Measurements from ENCODE around the gene CEP41. TPM values are rescaled to one million over a fixed set of nuclear protein-coding genes. Genes with fewer than 3 reads are reported as not detected.
A peak's percentile ranks its signal among the peaks of the same experiment; 100 is the strongest.

CEP41 gene
- total and polyA plus RNA-seq, 2 donors from 2014 or later = 8.1 to 12.7 TPM

GRCh38 chr7:130486114-130486953, 45.5 kb upstream of the CEP41 start:
- peak overlapping the region in 1 of 3 donors; percentile 9 for H3K9ac ChIP-seq (ENCODE audit: low read length in 3 of 3)
- no peaks in the 10 kb centered on the region for H3K9me3 ChIP-seq (ENCODE audit: control insufficient read depth in 2 of 3, insufficient read depth in 1 of 3, low read length in 3 of 3)
- FAIRE-seq (no peak), DNase-seq (peak; percentile 64 to 92 (median 71))
- H3K27ac ChIP-seq (ENCODE audit: low read depth in 2 of 2, low read length in 2 of 2) = peak overlapping the region; percentile 2 to 43
- H3K4me3 ChIP-seq (ENCODE audit: low read length in 3 of 3) = peak overlapping the region; percentile 34 to 44 (median 40)
- H3K27me3 ChIP-seq (ENCODE audit: control insufficient read depth, insufficient read depth, low read length) = no peaks in the 10 kb centered on the region
- intact Hi-C loops (cut with DNase I) = no loop called here
- H3K36me3 ChIP-seq (ENCODE audit: control insufficient read depth in 2 of 3, insufficient read depth in 3 of 3, low read length in 3 of 3) = no peaks in the 10 kb centered on the region
- peaks cover 11 to 19% (median 16%) of the 10 kb centered on the region in 3 donors for H3K4me1 ChIP-seq (ENCODE audit: control insufficient read depth in 2 of 3, insufficient read depth in 2 of 3, low read depth in 1 of 3, low read length in 3 of 3)
- TF ChIP-seq CTCF (IDR thresholded peaks at IDR 0.05; ENCODE audit: borderline replicate concordance, extremely low read depth, insufficient read depth) = peak; percentile 60

- Histone ChIP-seq H3K27ac (ENCODE audit: low read depth in 2 of 2, low read length in 2 of 2) (no peak overlapping the region), H3K9ac (ENCODE audit: low read length in 3 of 3) (no peak overlapping the region), H3K36me3 (ENCODE audit: control insufficient read depth in 2 of 3, insufficient read depth in 3 of 3, low read length in 3 of 3) (no peaks in the 10 kb centered on the region), H3K27me3 (ENCODE audit: control insufficient read depth, insufficient read depth, low read length) (no peaks in the 10 kb centered on the region), H3K4me1 (ENCODE audit: control insufficient read depth in 2 of 3, insufficient read depth in 2 of 3, low read depth in 1 of 3, low read length in 3 of 3) (peaks cover 11 to 19% (median 12%) of the 10 kb centered on the region in 3 donors), H3K9me3 (ENCODE audit: control insufficient read depth in 2 of 3, insufficient read depth in 1 of 3, low read length in 3 of 3) (no peaks in the 10 kb centered on the region), H3K4me3 (ENCODE audit: low read length in 3 of 3) (peak overlapping the region in 1 of 3 donors; percentile 40)
- intact Hi-C loops (cut with DNase I) = no loop called here
- no peak for DNase-seq
- FAIRE-seq = no peak
- no peak for TF ChIP-seq CTCF (IDR thresholded peaks at IDR 0.05; ENCODE audit: borderline replicate concordance, extremely low read depth, insufficient read depth)
Measured at GRCh38 chr7:130485734-130486113, 44.9 kb upstream of the CEP41 start.

GRCh38 chr7:130483031-130483430, 42.2 kb upstream of the CEP41 start:
- Histone ChIP-seq H3K27ac (ENCODE audit: low read depth in 2 of 2, low read length in 2 of 2) (no peak overlapping the region), H3K27me3 (ENCODE audit: control insufficient read depth, insufficient read depth, low read length) (no peaks in the 10 kb centered on the region), H3K4me1 (ENCODE audit: control insufficient read depth in 2 of 3, insufficient read depth in 2 of 3, low read depth in 1 of 3, low read length in 3 of 3) (peaks cover 0 to 8% (median 6%) of the 10 kb centered on the region in 3 donors), H3K9ac (ENCODE audit: low read length in 3 of 3) (no peak overlapping the region), H3K9me3 (ENCODE audit: control insufficient read depth in 2 of 3, insufficient read depth in 1 of 3, low read length in 3 of 3) (peaks cover 0 to 3% (median 0%) of the 10 kb centered on the region in 3 donors), H3K36me3 (ENCODE audit: control insufficient read depth in 2 of 3, insufficient read depth in 3 of 3, low read length in 3 of 3) (no peaks in the 10 kb centered on the region), H3K4me3 (ENCODE audit: low read length in 3 of 3) (no peak overlapping the region)
- intact Hi-C loops (cut with DNase I) = no loop called here
- no peak for FAIRE-seq
- TF ChIP-seq CTCF (IDR thresholded peaks at IDR 0.05; ENCODE audit: borderline replicate concordance, extremely low read depth, insufficient read depth) = no peak
- peak in 3 of 5 donors; percentile 36 to 80 (median 72) for DNase-seq

Measured in kidney (tissue), 14 donors.